ENCODE results near the gene ZNF488.

ZNF488 gene

DNA sequence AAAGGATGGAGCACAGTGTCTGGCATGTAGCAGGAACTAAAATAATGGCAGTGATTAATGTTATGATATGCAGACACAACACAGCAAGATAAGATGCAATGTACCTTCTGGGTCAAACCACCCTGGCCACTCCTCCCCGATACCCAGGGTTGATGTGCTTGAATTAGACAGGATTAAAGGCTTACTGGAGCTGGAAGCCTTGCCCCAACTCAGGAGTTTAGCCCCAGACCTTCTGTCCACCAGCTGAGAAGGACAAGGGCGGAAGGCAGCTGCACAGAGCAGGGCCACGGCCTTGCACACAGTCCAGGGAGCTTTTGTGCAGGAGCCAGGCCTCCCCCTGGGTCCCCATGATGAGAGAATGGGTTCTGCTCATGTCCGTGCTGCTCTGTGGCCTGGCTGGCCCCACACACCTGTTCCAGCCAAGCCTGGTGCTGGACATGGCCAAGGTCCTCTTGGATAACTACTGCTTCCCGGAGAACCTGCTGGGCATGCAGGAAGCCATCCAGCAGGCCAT, 35.9 kb downstream of the ZNF488 start, which contains the start of gene RBP3:
Gene RBP3, plus strand, starts transcription at position 226 of the 514 bp plus-strand sequence. Its CDS starts 122 bp downstream, at position 348.
- no peak for DNase-seq

DNA sequence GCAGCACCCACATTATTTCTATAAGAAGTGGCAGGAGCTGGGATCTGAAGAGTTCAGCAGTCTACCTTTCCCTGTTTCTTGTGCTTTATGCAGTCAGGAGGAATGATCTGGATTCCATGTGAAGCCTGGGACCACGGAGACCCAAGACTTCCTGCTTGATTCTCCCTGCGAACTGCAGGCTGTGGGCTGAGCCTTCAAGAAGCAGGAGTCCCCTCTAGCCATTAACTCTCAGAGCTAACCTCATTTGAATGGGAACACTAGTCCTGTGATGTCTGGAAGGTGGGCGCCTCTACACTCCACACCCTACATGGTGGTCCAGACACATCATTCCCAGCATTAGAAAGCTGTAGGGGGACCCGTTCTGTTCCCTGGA, 36.8 kb downstream of the ZNF488 start:
- DNase-seq = no peak

DNA sequence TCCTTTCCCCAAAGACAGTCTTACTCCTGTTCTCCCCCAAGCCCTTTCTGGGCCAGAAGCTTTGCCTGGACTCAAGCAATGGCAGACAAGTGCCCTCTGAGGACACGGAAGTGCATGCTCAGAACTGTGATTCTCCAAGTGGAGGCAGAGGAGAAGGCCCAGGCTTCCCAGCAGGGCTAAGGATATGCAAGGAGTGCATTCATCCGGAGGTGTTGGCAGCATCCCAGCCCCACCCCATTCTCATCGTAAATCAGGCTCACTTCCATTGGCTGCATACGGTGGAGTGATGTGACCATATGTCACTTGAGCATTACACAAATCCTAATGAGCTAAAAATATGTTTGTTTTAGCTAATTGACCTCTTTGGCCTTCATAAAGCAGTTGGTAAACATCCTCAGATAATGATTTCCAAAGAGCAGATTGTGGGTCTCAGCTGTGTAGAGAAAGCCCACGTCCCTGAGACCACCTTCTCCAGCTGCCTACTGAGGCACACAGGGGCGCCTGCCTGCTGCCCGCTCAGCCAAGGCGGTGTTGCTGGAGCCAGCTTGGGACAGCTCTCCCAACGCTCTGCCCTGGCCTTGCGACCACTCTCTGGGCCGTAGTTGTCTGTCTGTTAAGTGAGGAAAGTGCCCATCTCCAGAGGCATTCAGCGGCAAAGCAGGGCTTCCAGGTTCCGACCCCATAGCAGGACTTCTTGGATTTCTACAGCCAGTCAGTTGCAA, 37.4 kb downstream of the ZNF488 start:
- DNase-seq = no peak

DNA sequence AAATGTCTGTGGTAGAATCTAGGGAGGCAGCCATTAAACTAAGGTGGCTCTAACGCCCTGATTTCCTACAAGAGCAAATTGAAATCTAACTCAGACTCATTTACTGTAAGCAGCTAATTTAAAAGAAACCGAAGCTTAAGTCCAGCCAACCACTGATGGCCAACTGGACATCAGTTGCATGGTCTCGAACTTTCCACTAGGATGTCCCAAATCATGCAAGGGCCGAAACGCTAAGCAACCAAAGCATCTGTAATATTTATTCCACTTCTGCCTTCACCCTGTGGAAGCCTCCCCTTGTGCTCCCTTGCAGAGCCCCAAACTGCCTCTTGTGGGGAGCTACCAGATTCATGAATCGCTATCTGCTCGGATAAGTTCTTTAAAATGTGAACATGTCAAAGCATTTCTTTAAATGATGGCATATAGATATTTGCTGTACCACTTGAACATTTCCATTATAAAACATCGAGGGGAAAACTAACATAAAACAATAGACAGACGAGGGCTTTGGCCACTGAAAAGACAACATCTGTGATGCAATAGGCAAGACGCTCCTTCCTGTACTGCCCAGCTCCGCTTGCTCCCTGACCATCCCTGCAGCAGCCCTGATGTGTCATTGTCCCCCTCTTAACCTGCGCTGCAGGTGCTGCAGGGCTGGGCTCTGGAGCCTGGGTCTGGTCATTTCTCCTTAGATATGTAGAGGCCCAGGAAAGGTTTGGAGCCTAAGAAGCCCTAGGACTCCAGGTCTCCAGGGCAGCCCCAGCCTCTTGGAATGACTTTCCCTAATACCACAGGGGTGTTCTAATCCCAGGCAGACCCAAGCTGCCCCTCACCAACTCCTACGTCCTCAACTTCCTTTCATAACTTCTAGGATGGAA, 38.9 kb downstream of the ZNF488 start:
- DNase-seq = no peak

DNA sequence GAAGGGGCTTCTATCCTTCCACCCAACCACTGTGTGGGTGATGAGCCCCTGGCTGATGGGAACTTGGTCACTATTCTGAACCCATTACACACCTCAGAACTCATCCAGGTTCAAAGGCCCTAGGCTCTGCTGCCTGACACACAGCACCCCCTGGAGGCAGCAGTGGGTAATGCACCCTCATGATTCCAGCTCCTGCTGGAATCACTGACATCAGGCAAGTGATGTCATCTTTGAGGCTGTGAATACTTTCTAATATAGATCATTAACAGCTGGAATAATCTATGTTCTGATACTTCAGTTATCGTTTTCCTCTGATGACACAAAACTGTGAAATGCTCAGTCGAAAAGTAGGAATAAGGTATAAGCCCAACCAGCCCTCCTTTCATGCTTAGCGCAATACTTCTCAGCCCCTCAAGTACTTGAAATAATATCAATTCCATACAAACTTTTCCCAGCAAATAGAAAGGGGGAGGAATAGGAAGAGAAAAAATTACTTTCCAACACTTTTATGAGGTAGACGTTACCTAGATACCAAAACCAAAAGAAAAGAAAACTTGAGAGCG, 43.4 kb downstream of the ZNF488 start:
- peak; percentile 14 for DNase-seq

DNA sequence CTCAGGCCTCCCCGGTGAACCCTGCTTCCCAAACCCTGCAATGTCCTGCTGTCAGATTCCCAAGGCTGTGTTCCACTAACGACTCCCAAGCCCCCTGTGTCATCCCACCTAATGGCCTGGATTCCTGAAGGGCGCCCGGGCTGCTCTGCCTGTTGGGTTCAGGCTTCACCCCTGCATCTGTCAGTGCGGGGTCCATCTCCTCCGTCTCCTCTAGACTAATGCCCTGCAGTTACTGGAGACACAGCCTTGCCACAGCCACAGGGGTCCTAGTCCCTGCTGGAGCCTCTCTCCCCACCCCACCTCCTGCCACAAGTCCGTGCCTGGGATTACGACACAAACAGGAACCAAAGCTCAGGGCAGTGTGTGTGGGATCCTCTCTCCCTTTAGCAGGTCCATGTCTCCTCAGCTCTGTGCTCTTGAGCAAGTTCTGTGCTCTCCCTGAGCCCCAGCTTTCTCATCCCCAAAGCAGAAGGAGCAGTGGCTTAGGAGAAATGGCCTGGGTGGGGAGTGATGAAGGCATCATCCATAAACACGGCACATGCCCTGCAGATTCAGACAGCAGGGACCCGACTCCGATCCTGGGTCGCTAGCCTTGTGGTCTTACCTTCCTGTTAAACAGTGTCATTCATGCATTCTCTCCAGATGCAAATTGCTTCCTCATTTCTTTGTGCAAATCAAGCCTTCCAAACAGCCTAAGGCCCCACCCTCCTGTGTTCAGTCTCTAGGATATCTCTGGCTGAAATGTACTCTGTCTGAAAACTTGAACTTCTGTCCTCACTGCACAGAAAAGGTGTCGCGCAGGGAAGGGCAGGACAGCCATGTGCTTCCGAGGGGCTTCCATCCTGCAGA, 44.1 kb downstream of the ZNF488 start:
- no peak for DNase-seq

DNA sequence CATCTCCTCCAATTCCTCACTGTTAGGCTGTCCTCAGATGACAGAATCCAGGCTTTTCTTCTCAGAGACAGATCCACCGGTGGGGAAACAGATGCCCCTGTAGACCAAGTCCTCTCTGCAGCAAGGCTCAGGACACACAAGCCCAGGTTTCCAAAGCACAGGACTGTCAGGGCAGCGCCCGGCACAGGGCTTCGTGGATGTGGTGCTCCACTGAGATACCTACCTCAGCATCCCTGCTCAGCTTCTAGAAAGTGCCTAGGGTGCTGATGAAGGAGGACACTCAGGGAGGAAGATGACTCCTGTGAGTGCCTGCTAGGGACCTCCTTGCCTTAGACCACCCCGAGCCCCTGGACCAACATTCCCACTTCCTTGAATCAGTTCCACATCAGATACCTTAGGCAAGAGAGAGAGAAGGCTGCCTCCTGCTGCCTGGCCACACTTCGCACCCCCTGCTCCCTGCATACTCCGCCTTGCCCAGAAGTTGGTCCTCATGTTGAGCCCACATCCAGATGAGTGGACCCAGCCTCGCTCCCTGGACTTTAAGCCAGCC, 44.8 kb downstream of the ZNF488 start:
- no peak for DNase-seq

DNA sequence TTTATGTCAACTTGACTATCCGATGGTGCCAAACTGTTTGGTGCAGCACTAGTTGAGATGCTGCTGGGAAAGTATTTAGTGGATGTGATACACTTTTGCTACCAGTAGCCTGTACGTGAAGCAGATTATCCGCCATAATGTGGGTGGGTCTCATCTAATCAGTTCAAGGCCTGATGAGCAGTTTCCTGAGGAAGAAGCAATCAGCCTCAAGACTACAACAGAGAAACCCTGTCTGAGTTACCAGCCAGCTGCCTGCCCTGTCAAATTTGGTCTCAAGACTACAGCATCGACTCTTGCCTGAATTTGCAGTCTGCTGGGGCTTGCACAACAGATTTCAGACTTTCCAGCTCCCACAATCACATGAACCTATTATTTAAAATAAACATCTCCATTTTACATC, 46.8 kb downstream of the ZNF488 start:
- DNase-seq = no peak

DNA sequence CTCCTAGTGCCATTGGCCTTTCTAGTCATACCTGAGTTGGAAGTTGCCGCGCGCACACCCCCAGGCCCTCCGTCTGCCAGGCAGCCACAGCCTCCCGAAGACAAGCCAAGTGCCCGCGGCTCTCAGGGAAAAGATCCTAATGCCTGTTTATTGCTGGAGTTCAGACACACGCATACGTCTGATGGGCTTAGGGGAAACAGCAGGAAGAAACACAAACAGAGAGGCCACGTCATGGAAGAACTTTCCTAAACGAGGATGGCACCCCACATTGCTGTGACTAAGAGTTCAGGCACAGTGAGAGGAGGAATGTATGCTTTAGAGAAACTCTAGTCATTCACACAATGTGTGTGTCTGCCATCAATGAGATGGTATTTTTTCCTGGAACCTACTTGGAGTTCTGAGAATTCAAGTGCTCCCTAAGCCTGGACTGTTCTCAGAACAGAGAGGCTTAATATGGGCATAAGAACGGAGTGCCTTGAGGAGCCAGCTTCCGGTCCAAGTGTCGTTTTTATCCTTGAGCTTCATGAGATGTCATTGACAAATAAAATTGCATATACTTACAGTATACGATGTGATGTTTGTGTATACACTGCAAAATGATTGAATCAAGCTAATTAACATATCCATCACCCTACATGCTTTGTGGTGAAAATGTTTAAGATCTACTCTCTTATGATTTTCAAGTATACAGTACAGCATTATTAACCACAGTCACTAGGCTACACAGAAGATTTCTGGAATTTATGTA, 47.5 kb downstream of the ZNF488 start:
- DNase-seq = no peak

DNA sequence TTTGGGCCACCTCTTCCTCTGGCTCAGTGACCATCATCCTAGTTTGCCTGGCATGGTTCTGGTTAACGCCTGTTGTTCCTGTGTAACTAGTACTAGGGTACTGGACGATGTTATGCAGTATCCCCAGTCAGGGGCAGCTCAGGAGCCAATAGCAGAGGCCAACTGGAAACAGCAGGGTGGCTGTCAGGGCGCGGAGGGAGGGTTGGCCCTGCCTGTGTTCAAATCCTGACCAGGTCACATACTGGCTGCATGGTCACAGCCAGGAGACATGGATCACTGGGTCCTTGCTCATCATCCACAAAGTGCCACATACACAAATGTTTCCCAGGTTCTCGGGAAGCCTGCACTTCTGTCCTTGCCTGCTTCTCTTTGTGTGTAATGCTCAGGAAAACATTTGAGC, 48.2 kb downstream of the ZNF488 start:
- DNase-seq = no peak

DNA sequence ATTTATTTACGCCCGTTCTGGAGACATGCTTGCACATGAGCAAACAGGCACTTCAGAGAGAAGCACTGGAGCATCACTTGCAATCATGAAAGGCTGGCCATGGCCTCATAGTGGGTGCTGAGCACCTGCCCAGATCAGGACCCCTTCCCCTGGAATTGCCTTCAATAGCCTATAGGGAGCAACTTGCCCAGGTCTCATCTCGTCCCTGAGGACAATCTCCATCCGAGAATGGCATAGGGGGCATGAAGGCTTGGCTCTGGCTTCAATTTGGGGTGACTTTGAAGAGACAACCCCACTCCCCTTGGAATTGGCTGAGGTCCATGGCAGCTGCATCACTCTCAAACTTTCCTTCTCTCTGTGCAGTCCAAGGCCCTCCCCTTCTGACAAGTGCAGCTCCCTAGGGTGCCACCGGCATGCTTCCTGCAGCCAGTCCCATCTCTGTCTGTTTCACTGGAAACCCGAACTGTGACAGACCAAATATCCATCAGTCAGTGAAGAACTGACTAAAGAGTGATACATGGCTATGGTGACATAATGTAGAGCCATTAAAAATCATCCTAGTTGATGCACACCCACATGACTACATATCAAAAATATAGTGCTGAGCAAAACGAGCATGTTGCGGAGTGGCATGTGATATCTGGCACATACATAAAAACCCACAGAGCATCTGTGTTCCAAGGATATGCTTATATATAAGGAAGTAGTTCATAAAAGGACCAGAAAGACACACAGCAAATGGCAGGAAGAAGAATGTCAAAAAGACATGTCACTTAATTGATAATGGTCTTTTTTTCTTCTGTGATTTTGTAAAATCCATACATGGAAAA, 49.4 kb downstream of the ZNF488 start:
- DNase-seq = no peak

DNA sequence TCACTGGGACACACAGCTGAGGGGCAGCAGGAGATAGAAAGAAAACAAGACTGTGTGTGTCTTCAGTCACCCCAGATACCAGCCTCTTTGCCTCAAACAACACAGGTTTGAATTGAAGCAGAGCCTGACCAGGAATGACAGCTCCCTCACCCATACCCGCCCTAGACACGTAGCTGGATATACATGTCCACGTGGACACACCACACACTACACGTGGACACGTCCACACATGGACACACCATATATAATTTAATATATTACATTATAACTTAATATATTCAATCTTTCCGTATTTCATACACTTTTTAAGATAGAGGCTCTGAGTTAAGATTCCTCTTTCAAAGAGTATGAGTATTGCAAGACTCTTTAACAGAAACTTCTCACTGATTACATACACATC, 50.6 kb downstream of the ZNF488 start:
- DNase-seq = no peak

DNA sequence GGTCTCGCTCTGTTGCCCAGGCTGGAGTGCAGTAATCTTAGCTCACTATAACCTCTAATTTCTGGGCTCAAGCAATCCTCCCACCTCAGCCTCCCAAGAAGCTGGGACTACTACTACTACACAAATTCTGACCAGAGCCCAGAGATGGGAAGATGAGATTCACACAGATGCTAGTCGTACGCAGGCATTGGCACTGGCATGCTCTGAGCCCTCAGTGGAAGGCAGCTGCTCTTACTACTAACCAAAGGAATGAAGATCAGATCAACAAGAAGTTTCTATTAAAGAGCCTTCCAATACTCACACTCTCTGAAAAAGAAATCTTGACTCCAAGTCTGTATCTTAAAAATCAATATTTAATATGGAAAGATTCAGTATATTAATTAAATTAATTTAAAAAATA, 51.1 kb downstream of the ZNF488 start:
- no peak for DNase-seq

DNA sequence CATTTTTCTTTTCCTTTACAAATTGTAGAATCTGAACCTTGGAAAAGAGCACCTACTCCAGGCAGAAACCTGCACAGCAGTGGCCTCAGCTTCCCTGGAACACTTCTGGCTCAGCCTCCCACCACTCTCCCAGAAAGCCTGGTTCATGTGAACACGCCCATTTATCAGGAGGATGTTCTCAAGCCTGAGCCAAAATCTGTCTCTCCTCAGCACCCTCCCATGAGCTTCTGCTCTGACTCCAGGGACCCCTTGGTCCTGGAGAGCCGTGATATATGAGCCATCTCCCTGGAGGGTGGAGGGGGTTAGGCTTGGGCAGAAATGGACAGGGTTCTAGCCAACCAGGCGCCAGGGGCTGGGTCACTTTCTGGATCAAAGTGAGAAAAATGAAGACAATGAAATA, 51.7 kb downstream of the ZNF488 start:
- DNase-seq = no peak

DNA sequence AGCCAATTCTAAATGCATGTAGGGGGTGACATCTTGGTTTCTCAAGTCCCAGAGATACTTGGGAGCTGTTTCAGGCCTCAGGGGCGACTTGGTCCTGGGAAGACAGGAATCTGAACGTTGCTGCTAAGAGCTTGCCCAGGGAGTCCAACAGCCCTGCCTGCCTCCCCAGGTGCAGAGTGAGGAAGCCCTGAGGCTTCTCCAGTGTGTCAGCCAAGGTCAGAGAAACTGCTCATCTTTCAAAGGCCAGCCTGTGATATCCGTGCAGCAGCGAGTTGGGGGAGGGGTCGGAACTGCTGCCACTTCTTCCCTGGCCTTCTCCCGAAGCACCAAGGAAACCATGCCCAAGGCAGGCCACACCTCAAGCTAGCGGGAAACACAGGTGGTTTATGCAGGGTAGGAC, 52.1 kb downstream of the ZNF488 start:
- DNase-seq = no peak

DNA sequence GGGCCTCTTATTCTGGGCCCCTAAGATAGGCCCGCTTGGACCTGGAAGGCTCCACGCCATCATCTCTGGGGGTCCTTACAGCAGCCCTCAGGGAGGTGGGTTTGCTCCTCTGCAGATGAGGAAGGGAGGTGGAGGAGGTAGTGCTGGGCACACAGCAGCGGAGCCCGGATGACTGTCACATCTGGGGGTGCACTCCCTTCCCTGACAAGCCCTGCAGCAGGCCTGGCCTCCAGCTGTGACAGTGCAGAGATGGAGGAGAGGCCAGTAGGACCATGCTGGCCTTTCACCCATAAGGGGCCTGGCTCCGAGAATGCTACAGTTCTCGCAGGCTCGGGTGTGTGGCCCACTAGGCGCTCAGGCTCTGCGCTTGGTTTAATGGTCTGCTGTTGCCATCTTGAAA, 52.6 kb downstream of the ZNF488 start:
- no peak for DNase-seq

DNA sequence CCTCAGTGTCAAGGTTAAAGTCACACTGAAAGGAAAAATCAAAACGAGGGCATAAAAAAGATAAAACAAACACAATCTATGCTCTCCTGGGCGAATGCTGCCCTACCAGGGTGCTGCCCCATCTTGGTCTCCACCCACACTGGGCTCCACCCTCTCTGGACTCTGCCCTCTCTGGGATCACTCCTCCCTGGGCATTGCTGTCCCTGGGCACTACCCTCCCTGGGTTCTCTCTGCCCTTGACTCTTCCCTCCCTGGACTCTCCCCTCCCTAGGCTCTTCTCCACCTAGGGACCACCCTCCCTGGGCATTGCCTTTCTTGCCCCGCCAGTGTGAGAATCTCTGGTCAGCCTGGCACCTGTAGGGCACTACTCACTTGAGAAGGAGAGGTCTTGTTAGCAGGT, 53.3 kb downstream of the ZNF488 start:
- no peak for DNase-seq

DNA sequence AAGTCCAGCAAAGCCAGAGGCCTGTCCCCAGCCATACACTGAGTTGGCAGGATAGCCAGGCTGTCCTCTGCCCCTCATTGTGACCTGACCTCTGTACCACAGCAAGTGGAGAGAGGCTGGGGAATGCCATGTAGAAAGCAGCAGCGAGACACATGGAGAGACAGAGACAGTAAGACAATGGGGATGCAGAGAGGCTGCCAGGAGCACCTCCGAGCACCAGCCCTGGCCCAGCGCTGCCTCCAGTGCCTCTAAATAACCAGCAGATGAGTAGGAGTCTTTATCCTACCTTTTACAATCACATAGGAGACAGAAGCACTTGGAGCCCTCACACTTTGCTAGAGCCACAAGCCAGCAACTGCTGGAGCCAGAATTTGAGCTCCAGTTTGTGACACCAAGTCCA, 53.7 kb downstream of the ZNF488 start:
- DNase-seq = no peak

DNA sequence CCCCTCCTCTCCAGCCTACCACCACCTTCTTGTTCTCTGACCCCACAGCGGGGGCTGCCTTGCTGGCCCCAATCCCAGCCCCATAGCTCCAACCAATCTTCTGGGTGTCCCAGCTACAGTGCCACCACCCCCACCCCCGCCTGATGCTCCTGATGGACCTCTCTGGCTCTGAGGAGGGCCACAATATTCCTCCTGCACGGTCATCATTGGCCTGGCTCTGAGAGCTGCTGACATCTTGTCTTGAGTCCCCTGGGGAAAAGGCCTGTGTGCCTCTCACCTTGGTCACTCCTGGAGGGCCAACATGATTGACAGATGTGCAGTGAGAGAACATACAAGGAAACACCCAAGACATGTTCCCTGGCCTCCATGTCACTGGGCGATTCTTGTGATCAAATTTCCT, 54.2 kb downstream of the ZNF488 start:
- no peak for DNase-seq

DNA sequence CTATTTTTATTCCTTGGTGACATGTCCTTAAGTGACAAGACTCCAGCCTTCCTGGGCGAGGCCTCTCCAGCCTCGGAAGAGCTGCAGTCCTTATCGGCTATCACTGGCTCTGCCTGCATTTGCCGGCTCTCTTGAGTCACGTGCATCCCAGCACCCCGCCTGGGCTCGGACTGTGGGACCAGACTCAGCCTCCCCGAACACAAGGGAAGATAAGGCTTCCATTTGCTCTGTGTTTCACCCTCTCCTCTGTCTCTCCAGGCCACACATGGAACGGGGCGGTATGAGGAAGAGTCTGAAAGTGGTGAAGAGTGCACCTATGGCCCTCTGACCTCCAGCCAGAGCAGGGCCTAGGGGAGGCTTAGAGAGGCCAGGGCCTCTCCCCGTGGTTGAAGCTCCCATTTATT, 57.2 kb downstream of the ZNF488 start:
- no peak for DNase-seq

All from kidney glomerular epithelial cell (primary cell).